RWPE1 (cell line): ENCODE measurements around the gene SEMA3A.

Experiments used
- CTCF ChIA-PET: fragments of 350-600 bp; sonication (Branson Sonifier 250); formaldehyde crosslinking; extraction: SDS; loops from one replicate; lab custom pipeline; 2021; lab: Yijun Ruan, JAX
- POLR2A ChIA-PET: fragments of 400-600 bp; formaldehyde crosslinking; extraction: SDS; loops from one replicate; lab custom pipeline; 2020; ENCODE audit warnings: antibody characterized with exemption; ENCODE audit not compliant: low non-redundant PET; lab: Yijun Ruan, JAX
- DNase-seq: peaks from one replicate; pipeline ENCODE4 v3.0.0; 2012; ENCODE audit warnings: low spot score
- H3K27ac ChIP-seq: fragments of 450-650 bp; 2 replicates; pipeline ENCODE4 v1.5.1; 2017
- CTCF ChIP-seq: fragments of 450-650 bp; conservative IDR thresholded peaks from 2 replicates; pipeline ENCODE4 v1.5.1; 2017; ENCODE audit warnings: low read depth, mild to moderate bottlenecking

SEMA3A gene

GRCh38 chr7:84113906-84114850, 80.4 kb downstream of the SEMA3A start:
- no peak overlapping the region for H3K27ac ChIP-seq
- TF ChIP-seq CTCF = no peak
- DNase-seq = no peak
- ChIA-PET POLR2A (no interaction called here), CTCF (no interaction called here)

GRCh38 chr7:84113286-84113685, 81.3 kb downstream of the SEMA3A start:
- H3K27ac ChIP-seq = no peak overlapping the region
- DNase-seq = no peak
- ChIA-PET POLR2A (no interaction called here), CTCF (interaction anchor here (0.5 to 0.8 kb wide), 2 partner anchors 265 to 324 kb away, joined by 3 to 4 read pairs; no protein-coding TSS in a partner anchor)
- TF ChIP-seq CTCF = no peak

GRCh38 chr7:84112771-84113170, 81.8 kb downstream of the SEMA3A start:
- TF ChIP-seq CTCF = no peak
- ChIA-PET CTCF (interaction anchor here (0.5 to 0.8 kb wide), 3 partner anchors 265 to 1399 kb away, joined by 3 to 4 read pairs (median 4); no protein-coding TSS in a partner anchor), POLR2A (no interaction called here)
- H3K27ac ChIP-seq = no peak overlapping the region
- DNase-seq = no peak

DNA sequence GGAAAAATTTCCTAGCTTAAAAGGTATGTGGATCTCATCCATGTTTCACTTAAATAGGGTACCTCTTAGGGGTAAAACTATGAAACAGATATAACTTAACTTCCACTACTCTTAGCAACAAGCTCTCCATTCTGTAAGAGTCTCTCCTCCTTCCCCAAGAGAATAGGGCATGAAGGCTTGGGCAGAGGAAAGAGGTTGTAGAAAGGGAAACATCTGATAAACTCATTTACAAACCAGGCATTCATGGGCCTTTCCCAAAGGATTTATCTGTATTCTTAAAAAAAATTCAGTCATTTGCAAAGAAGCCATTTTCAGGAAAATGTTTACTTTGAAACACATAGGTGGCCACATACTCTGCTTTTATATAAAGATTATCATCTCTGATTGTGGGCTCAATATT, 82.7 kb downstream of the SEMA3A start:
- ChIA-PET POLR2A (no interaction called here), CTCF (no interaction called here)
- no peak for DNase-seq
- no peak for TF ChIP-seq CTCF
- H3K27ac ChIP-seq = no peak overlapping the region

DNA sequence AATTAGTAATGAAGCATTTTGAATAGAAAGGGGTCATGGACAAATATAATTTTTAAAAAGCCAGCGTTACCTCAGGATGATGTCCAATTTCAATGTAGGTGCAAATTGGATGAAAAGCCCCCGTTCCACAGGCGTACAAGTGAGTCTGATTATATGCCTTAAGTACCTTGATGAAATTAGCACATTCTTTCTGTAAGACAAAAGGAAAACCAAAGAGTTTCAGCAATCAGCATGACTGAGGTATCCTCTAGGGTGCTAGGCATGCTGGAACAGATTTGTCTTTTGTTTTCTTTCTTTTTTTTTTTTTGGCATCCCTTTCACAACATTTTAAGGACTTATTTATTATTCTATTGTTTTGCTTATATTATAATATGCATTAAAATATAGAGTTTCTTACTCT, 84.2 kb downstream of the SEMA3A start:
- POLR2A ChIA-PET = no interaction called here
- no peak for DNase-seq
- CTCF ChIA-PET = no interaction called here
- no peak overlapping the region for H3K27ac ChIP-seq
- TF ChIP-seq CTCF = no peak

DNA sequence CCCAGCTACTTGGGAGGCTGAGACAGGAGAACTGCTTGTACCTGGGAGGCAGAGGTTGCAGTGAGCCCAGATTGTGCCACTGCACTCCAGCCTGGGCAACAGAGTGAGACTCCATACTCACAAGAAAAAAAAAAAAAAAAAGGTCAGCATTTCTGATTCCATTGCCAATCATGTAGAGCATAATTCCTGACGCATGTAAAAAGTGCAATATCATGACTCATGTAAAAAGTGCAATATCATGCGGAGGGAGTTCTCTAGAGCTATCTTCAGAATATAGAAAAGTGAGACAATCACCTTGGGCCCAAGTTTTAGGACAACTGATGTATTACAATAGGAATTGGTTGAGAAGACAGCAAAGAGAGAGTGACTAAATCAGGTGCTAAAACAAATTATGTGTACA, 85.8 kb downstream of the SEMA3A start:
- CTCF ChIA-PET = no interaction called here
- no peak overlapping the region for H3K27ac ChIP-seq
- TF ChIP-seq CTCF = no peak
- POLR2A ChIA-PET = no interaction called here
- DNase-seq = no peak
